K562 (cell line): Measurements from ENCODE around the gene CPPED1. TPM values are rescaled to one million over a fixed set of nuclear protein-coding genes. Genes with fewer than 3 reads are reported as not detected.
A peak's percentile ranks its signal among the peaks of the same experiment; 100 is the strongest.

ENCODE experiments used
- ATF7 ChIP-seq: fragments of 450-650 bp; IDR thresholded peaks from 2 replicates; pipeline ENCODE4 v1.7.1; 2014; ENCODE audit warnings: mild to moderate bottlenecking, moderate library complexity
- CHCHD3 ChIP-seq: fragments of 250-450 bp; sonication (Bioruptor Pico); IDR thresholded peaks from 2 replicates; pipeline ENCODE4 v2.1.2; 2022; ENCODE audit warnings: mild to moderate bottlenecking
- COPS2 ChIP-seq: fragments of 450-650 bp; conservative IDR thresholded peaks from 2 replicates; pipeline ENCODE4 v1.6.1; 2016; ENCODE audit warnings: mild to moderate bottlenecking, moderate library complexity
- EP300 ChIP-seq: IDR thresholded peaks from 2 replicates; pipeline ENCODE4 v1.6.1; 2012; ENCODE audit warnings: low read length, improper control_type of control experiment
- ETV1 ChIP-seq: fragments of 450-650 bp; conservative IDR thresholded peaks from 2 replicates; pipeline ENCODE4 v1.6.1; 2016; ENCODE audit warnings: missing genetic modification characterization, control low read depth, low read depth, missing compliant biosample characterization
- HOMEZ ChIP-seq: fragments of 250-450 bp; sonication (Bioruptor Pico); IDR thresholded peaks from 2 replicates; pipeline ENCODE4 v1.4.0; 2020; ENCODE audit warnings: mild to moderate bottlenecking, moderate library complexity
- KAT2B ChIP-seq: IDR thresholded peaks from one replicate; pipeline ENCODE4 v1.6.1; 2012; ENCODE audit warnings: low read depth, mild to moderate bottlenecking, control low read depth, inconsistent platforms, low read length, moderate library complexity
- MBD2 ChIP-seq: sonication (generic); IDR thresholded peaks from 2 replicates; pipeline ENCODE4 v1.6.1; 2016; ENCODE audit warnings: low read depth, borderline replicate concordance
- NFYB ChIP-seq: IDR thresholded peaks from 2 replicates; pipeline ENCODE4 v1.6.1; 2011; ENCODE audit warnings: mild to moderate bottlenecking, moderate library complexity; ENCODE audit not compliant: insufficient read length; ENCODE audit errors: extremely low read depth
- PBX2 ChIP-seq, 2 experiments: IDR thresholded peaks in 1 of 2; conservative IDR thresholded peaks in 1 of 2; 2 replicates each; pipeline ENCODE4 v1.6.1; 2016; ENCODE audit warnings: low read depth in 2 of 2, mild to moderate bottlenecking in 1 of 2, missing compliant biosample characterization in 1 of 2, missing genetic modification characterization in 1 of 2, moderate library complexity in 1 of 2
- POU5F1 ChIP-seq: fragments of 150-350 bp; IDR thresholded peaks from 2 replicates; pipeline ENCODE4 v1.6.1; 2014; ENCODE audit warnings: borderline replicate concordance, low read length, low read depth, mild to moderate bottlenecking; ENCODE audit not compliant: partially characterized antibody
- SMAD3 ChIP-seq: fragments of 450-650 bp; formaldehyde crosslinking; conservative IDR thresholded peaks from 2 replicates; pipeline ENCODE4 v1.4.0; 2020; ENCODE audit warnings: mild to moderate bottlenecking
- SNAPC5 ChIP-seq: fragments of 250-450 bp; sonication (Bioruptor Pico); IDR thresholded peaks from 2 replicates; pipeline ENCODE4 v1.8.0; 2021; ENCODE audit warnings: moderate library complexity, mild to moderate bottlenecking, inconsistent platforms
- TFAP4 ChIP-seq: sonication (generic); formaldehyde crosslinking; IDR thresholded peaks from 2 replicates; pipeline ENCODE4 v1.8.0; 2022; ENCODE audit warnings: missing genetic modification reagents, mild to moderate bottlenecking, moderate library complexity, borderline replicate concordance
- ZFP91 ChIP-seq: sonication (generic); formaldehyde crosslinking; IDR thresholded peaks from 2 replicates; pipeline ENCODE4 v1.8.0; 2022; ENCODE audit warnings: mild to moderate bottlenecking, missing genetic modification reagents
- ZNF217 ChIP-seq: sonication (generic); formaldehyde crosslinking; IDR thresholded peaks from 2 replicates; pipeline ENCODE4 v1.8.0; 2022; ENCODE audit warnings: mild to moderate bottlenecking, missing genetic modification reagents
- ZNF408 ChIP-seq: fragments of 250-450 bp; sonication (Bioruptor Pico); IDR thresholded peaks from 2 replicates; pipeline ENCODE4 v1.4.0; 2020; ENCODE audit warnings: low read depth, mild to moderate bottlenecking, moderate library complexity
- ZNF449 ChIP-seq: fragments of 250-450 bp; sonication (Bioruptor Pico); IDR thresholded peaks from 2 replicates; pipeline ENCODE4 v1.8.0; 2022; ENCODE audit warnings: moderate library complexity, mild to moderate bottlenecking, inconsistent platforms
- ZNF79 ChIP-seq: fragments of 250-450 bp; sonication (Bioruptor Pico); IDR thresholded peaks from 2 replicates; pipeline ENCODE4 v1.4.0; 2020; ENCODE audit warnings: low read depth, mild to moderate bottlenecking, moderate library complexity
- polyA plus RNA-seq, 8 experiments: library from polyadenylated mRNA; depleted of rRNA in 4 of 8; stranded (reverse) in 5 of 8; unstranded in 3 of 8; fragments of >200 nt; fragmentation: Nextera tagmentation in 2 of 8; fragmentation: Illumina TruSeq in 1 of 8; extraction: Ambion mirVana in 2 of 8; extraction: Trizol in 1 of 8; gene quantifications; 2 replicates each; pipeline versions ENCODE4 v1.2.1 to v1.2.3, GENCODE V29; 2011 to 2014; ENCODE audit warnings: inconsistent platforms in 1 of 8, missing spikeins in 1 of 8
- total RNA-seq, 7 experiments: library from RNA; depleted of rRNA in 6 of 7; stranded (reverse); fragments of >200 nt in 6 of 7; fragmentation: Illumina TruSeq in 2 of 7; extraction: Trizol in 2 of 7; gene quantifications; 2 replicates each; pipeline versions ENCODE4 v1.2.1 to v1.2.3, GENCODE V29; 2011 to 2021; ENCODE audit warnings: low replicate concordance in 1 of 7

CPPED1 gene
- total and polyA plus RNA-seq, 9 of the 15 experiments (the other 6 are each of a cell fraction or from before 2014, with no cell fraction given) = 7.5 to 25.7 (median 16.9) TPM

GRCh38 chr16:12611006-12611477 lies 192.6 kb downstream of the CPPED1 start (continued):
- TF ChIP-seq COPS2 (no peak), ZNF79 (peak; percentile 92), POU5F1 (no peak), SMAD3 (CRISPR knock-in tag) (peak; percentile 98), ETV1 (tag) (peak; percentile 66), EP300 (peak; percentile 20; the same call in 1 of the 2 replicates), TFAP4 (CRISPR knock-in tag) (no peak), ATF7 (no peak), NFYB (no peak), CHCHD3 (CRISPR knock-in tag) (0 out of 2 replicates have a peak, but pooled peaks have one; percentile 21), MBD2 (no peak), SNAPC5 (peak; percentile 75), KAT2B (no peak), PBX2 (CRISPR knock-in tag; IDR thresholded peaks at IDR 0.05; ENCODE audit: low read depth) (no peak), PBX2 (tag; conservative IDR thresholded peaks at IDR 0.05; ENCODE audit: low read depth) (peak; percentile 46), ZNF217 (CRISPR knock-in tag) (no peak), ZFP91 (CRISPR knock-in tag) (no peak), ZNF408 (no peak), ZNF449 (CRISPR knock-in tag) (peak; percentile 93; the same call in 1 of the 2 replicates), HOMEZ (CRISPR knock-in tag) (peak; percentile 99)
